Endothelial cell of umbilical vein (primary cell): Measurements from ENCODE around the gene SETD2. TPM values are rescaled to one million over a fixed set of nuclear protein-coding genes. Genes with fewer than 3 reads are reported as not detected.

Source experiments
- BruUV-seq: library from RNA; stranded (reverse); fragments of 400-500 nt; replicated peaks from 2 replicates; lab custom pipeline; 2021; lab: Mats Ljungman, UMichigan
- CTCF ChIA-PET: fragments of 300-600, 350-600 bp; sonication (Branson Sonifier 250); formaldehyde crosslinking; loops from one replicate; lab custom pipeline; 2021; ENCODE audit warnings: antibody characterized with exemption, inconsistent platforms; lab: Charles Lee
- POLR2A ChIA-PET: fragments of 300-600, 350-600 bp; sonication (Branson Sonifier 250); formaldehyde crosslinking; loops from one replicate; lab custom pipeline; 2021; ENCODE audit warnings: antibody characterized with exemption, inconsistent platforms; lab: Charles Lee
- DNase-seq: peaks from one replicate; pipeline ENCODE4 v3.0.0-alpha.2; 2011; ENCODE audit warnings: low read depth, low spot score
- FAIRE-seq: peaks from 2 replicates; lab custom pipeline; 2011; peaks lifted over from hg19 to GRCh38; lab: Jason Lieb, UNC
- H2AFZ ChIP-seq: 2 replicates; pipeline ENCODE4 v1.6.0; 2012; ENCODE audit warnings: low read depth, low read length, control low read depth, inconsistent platforms
- H3K27ac ChIP-seq: 2 replicates; pipeline ENCODE4 v1.5.1; 2011; ENCODE audit warnings: low read depth, mild to moderate bottlenecking, control low read depth, low read length, moderate library complexity; ENCODE audit not compliant: insufficient read depth
- H3K27me3 ChIP-seq, 2 experiments: 2 replicates each; pipeline versions ENCODE4 v1.6.0 to v1.6.1; 2011; ENCODE audit warnings: low read length in 2 of 2, mixed read lengths in 1 of 2; ENCODE audit not compliant: control insufficient read depth in 2 of 2, insufficient read depth in 2 of 2
- H3K36me3 ChIP-seq, 2 experiments: 2 replicates in 1 of 2; 3 replicates in 1 of 2; pipeline ENCODE4 v1.5.1; 2011; ENCODE audit warnings: low read length in 2 of 2, mild to moderate bottlenecking in 1 of 2, moderate library complexity in 1 of 2; ENCODE audit not compliant: control insufficient read depth in 2 of 2, insufficient read depth in 2 of 2; ENCODE audit errors: extremely low read depth in 1 of 2
- H3K4me1 ChIP-seq: 3 replicates; pipeline ENCODE4 v1.5.1; 2011; ENCODE audit warnings: mild to moderate bottlenecking, low read length; ENCODE audit not compliant: control insufficient read depth, insufficient read depth; ENCODE audit errors: extremely low read depth
- H3K4me2 ChIP-seq: 2 replicates; pipeline ENCODE4 v1.6.1; 2011; ENCODE audit warnings: low read length, control low read depth, mixed read lengths; ENCODE audit not compliant: insufficient read depth
- H3K4me3 ChIP-seq, 3 experiments: fragments of 200-600 bp in 1 of 3; sonication (generic), shearing (Covaris generic) in 1 of 3; replicated peaks in 1 of 3; 2 replicates each; pipeline ENCODE4 v1.5.1; 2011 to 2016; ENCODE audit warnings: control low read depth in 3 of 3, low read length in 3 of 3, mild to moderate bottlenecking in 2 of 3, inconsistent platforms in 1 of 3, low read depth in 1 of 3, moderate library complexity in 1 of 3; ENCODE audit not compliant: insufficient read depth in 1 of 3
- H3K79me2 ChIP-seq: 2 replicates; pipeline ENCODE4 v1.6.0; 2012; ENCODE audit warnings: low read length, inconsistent platforms; ENCODE audit not compliant: control insufficient read depth, insufficient read depth
- H3K9ac ChIP-seq: replicated peaks from 2 replicates; pipeline ENCODE3; 2011; ENCODE audit warnings: low read length, control low read depth; ENCODE audit not compliant: insufficient read depth; ENCODE audit errors: extremely low read depth
- H3K9me1 ChIP-seq: replicated peaks from 3 replicates; pipeline ENCODE4 v1.6.0; 2011; ENCODE audit warnings: mild to moderate bottlenecking, low read length; ENCODE audit not compliant: control insufficient read depth, insufficient read depth; ENCODE audit errors: extremely low read depth
- H3K9me3 ChIP-seq: replicated peaks from 2 replicates; pipeline ENCODE4 v1.5.1; 2012; ENCODE audit warnings: low read length, inconsistent platforms; ENCODE audit not compliant: control insufficient read depth, insufficient read depth
- H4K20me1 ChIP-seq: replicated peaks from 2 replicates; pipeline ENCODE3; 2011; ENCODE audit warnings: mild to moderate bottlenecking, low read length; ENCODE audit not compliant: control insufficient read depth, insufficient read depth; ENCODE audit errors: extremely low read depth
- EZH2 ChIP-seq: IDR thresholded peaks from 2 replicates; pipeline ENCODE4 v1.6.1; 2012; ENCODE audit warnings: borderline replicate concordance, low read depth, mild to moderate bottlenecking, moderate library complexity, low read length, inconsistent platforms; ENCODE audit not compliant: severe bottlenecking
- FOS ChIP-seq: IDR thresholded peaks from 2 replicates; pipeline ENCODE4 v1.6.1; 2011; ENCODE audit warnings: mild to moderate bottlenecking, low read length, moderate library complexity, borderline replicate concordance; ENCODE audit not compliant: insufficient read depth
- GATA2 ChIP-seq: IDR thresholded peaks from 2 replicates; pipeline ENCODE4 v1.7.0; 2011; ENCODE audit warnings: low read depth, mild to moderate bottlenecking, moderate library complexity, mixed read lengths, low read length; ENCODE audit not compliant: insufficient read length, insufficient read depth
- JUN ChIP-seq: IDR thresholded peaks from 2 replicates; pipeline ENCODE4 v1.6.1; 2011; ENCODE audit warnings: borderline replicate concordance, low read depth; ENCODE audit not compliant: insufficient read length, insufficient read depth
- MYC ChIP-seq: IDR thresholded peaks from one replicate; pipeline ENCODE4 v1.6.1; 2011; ENCODE audit warnings: mild to moderate bottlenecking, low read depth, low read length
- POLR2A ChIP-seq: IDR thresholded peaks from 2 replicates; pipeline ENCODE4 v1.6.1; 2012; ENCODE audit warnings: low read depth, mild to moderate bottlenecking, control low read depth, low read length
- POLR2AphosphoS5 ChIP-seq: IDR thresholded peaks from 2 replicates; pipeline ENCODE4 v1.6.1; 2012; ENCODE audit warnings: low read depth, mild to moderate bottlenecking, control low read depth, low read length, moderate library complexity; ENCODE audit not compliant: insufficient read depth
- dilution Hi-C: fragments of 300-500 bp; cut with MboI; formaldehyde crosslinking; loops from one replicate; pipeline ENCODE4 v1.15.0; 2019; ENCODE audit warnings: low sequenced_read_pairs; ENCODE audit not compliant: extremely low pct_ligation_motif_present
- intact Hi-C: fragments of 100-400 bp; cut with micrococcal nuclease; formaldehyde crosslinking; loops from one replicate; pipeline ENCODE4 v1.10.0; 2022
- polyA plus RNA-seq, 4 experiments: library from polyadenylated mRNA; depleted of rRNA in 3 of 4; stranded (reverse) in 3 of 4; unstranded in 1 of 4; fragments of >200 nt; gene quantifications; 2 replicates each; pipeline versions ENCODE4 v1.2.1 to v1.2.3, GENCODE V29; 2011 to 2012; ENCODE audit warnings: missing spikeins in 1 of 4
- total RNA-seq: library from RNA; stranded (reverse); gene quantifications from 2 replicates; pipeline ENCODE4 v1.2.3, GENCODE V29; 2021
- TF ChIP-seq, protein P1 (sequence below): IDR thresholded peaks from 2 replicates; pipeline ENCODE4 v1.6.1; 2011; ENCODE audit not compliant: insufficient read depth, insufficient read length
- TF ChIP-seq, protein P2 (sequence below), 2 donors: IDR thresholded peaks; 1 replicate in 1 of 2; 2 replicates in 1 of 2; pipeline ENCODE4 v1.5.1; 2011; ENCODE audit warnings: low read length in 2 of 2, mild to moderate bottlenecking in 2 of 2, moderate library complexity in 2 of 2, control low read depth in 1 of 2, inconsistent platforms in 1 of 2, low read depth in 1 of 2; ENCODE audit not compliant: insufficient read depth in 1 of 2; ENCODE audit errors: extremely low read depth in 1 of 2

The SETD2 gene
- total and polyA plus RNA-seq, 2 donors (not counting 3 experiments of a cell fraction or from before 2014, with no cell fraction given): 13.7 to 41.4 TPM

DNA sequence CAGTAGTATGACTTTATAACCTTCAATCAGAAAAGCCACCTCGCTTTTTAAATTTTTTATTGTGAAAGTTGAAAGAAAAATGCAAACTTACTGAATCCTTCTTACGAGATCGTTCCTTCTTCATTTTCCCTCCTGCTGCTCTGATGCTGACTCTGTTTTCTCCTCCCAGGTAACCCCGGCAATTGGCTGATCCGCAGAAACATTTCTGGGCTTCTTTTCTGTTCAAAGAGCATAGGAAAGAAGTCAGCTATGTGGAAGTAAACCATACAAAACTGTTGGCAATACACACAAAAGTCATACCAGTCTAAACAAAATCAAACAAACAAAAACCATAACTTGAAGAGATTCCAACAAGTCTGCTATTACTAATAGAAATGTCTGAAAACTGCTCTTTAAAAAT is 66.0 kb downstream of the SETD2 start:
- Histone ChIP-seq H3K9me1 (no peaks in the 10 kb centered on the region), H3K27ac (no peak overlapping the region), H3K36me3 (peaks cover 0 to 3% of the 10 kb centered on the region in 2 experiments), H4K20me1 (no peaks in the 10 kb centered on the region), H2AFZ (no peak overlapping the region), H3K4me3 (no peak overlapping the region), H3K9ac (no peak overlapping the region), H3K79me2 (no peaks in the 10 kb centered on the region), H3K4me1 (no peaks in the 10 kb centered on the region), H3K4me2 (no peak overlapping the region), H3K27me3 (no peaks in the 10 kb centered on the region), H3K9me3 (no peaks in the 10 kb centered on the region)
- dilution Hi-C loops (no loop called here), intact Hi-C loops (no loop called here)
- ChIA-PET CTCF (no interaction called here), POLR2A (no interaction called here)
- no peak for DNase-seq
- BruUV-seq: no TSS peak
- FAIRE-seq: no peak
- TF ChIP-seq GATA2 (no peak), POLR2A (no peak), JUN (no peak), POLR2AphosphoS5 (no peak), EZH2 (no peak), MYC (no peak), FOS (no peak)
- TF ChIP-seq, protein P1, sequence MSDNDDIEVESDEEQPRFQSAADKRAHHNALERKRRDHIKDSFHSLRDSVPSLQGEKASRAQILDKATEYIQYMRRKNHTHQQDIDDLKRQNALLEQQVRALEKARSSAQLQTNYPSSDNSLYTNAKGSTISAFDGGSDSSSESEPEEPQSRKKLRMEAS: no peak
- TF ChIP-seq, protein P2, sequence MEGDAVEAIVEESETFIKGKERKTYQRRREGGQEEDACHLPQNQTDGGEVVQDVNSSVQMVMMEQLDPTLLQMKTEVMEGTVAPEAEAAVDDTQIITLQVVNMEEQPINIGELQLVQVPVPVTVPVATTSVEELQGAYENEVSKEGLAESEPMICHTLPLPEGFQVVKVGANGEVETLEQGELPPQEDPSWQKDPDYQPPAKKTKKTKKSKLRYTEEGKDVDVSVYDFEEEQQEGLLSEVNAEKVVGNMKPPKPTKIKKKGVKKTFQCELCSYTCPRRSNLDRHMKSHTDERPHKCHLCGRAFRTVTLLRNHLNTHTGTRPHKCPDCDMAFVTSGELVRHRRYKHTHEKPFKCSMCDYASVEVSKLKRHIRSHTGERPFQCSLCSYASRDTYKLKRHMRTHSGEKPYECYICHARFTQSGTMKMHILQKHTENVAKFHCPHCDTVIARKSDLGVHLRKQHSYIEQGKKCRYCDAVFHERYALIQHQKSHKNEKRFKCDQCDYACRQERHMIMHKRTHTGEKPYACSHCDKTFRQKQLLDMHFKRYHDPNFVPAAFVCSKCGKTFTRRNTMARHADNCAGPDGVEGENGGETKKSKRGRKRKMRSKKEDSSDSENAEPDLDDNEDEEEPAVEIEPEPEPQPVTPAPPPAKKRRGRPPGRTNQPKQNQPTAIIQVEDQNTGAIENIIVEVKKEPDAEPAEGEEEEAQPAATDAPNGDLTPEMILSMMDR (IDR thresholded peaks at IDR 0.05; ENCODE audit: extremely low read depth in 1 of 2, insufficient read depth in 1 of 2, low read depth in 1 of 2, low read length in 2 of 2): no peak
